SU-DHL-6 (cell line): ENCODE data around the gene GCNT4.

Source experiments
- EZH2phosphoT487 ChIP-seq: fragments of 200-600 bp; sonication (generic), shearing (Covaris generic); conservative IDR thresholded peaks from 2 replicates; pipeline ENCODE4 v1.6.1; 2018; ENCODE audit warnings: mild to moderate bottlenecking, antibody characterized with exemption, low read length, moderate library complexity, mixed read lengths
- TF ChIP-seq, protein P1 (sequence below): fragments of 200-600 bp; sonication (generic); IDR thresholded peaks from one replicate; pipeline ENCODE4 v1.5.1; 2017; ENCODE audit warnings: antibody characterized with exemption, mild to moderate bottlenecking, low read length, moderate library complexity; ENCODE audit not compliant: insufficient read depth, poor library complexity, severe bottlenecking

DNA sequence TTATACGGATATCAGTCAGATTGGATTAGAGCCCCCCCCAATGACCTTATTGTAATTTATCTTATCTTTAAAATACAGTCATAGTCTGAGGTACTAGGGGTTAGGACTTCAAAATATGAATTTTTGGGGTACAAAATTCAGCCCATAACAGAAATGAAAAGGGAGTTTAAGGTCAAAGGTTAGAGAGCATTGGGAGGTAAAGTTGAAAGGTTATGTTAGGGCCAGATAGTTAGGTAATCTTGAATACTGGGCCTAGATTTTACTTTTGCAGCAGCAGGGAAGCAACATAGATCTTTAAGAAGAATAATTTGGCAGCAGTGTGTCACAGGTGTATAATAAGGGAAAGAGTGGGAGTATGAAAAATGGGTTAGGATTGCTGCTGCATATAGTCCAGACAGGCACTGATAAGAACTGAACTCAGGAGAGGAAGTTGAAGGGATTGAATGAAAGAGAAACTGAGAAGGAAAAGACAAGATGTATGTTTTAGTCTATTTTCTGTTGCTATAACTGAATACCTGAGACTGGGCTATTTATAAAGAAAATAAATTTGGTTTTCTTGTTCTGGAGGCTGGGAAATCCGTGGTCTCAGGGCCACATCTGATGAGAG is 10.7 kb upstream of the GCNT4 start:
- TF ChIP-seq, protein P1, sequence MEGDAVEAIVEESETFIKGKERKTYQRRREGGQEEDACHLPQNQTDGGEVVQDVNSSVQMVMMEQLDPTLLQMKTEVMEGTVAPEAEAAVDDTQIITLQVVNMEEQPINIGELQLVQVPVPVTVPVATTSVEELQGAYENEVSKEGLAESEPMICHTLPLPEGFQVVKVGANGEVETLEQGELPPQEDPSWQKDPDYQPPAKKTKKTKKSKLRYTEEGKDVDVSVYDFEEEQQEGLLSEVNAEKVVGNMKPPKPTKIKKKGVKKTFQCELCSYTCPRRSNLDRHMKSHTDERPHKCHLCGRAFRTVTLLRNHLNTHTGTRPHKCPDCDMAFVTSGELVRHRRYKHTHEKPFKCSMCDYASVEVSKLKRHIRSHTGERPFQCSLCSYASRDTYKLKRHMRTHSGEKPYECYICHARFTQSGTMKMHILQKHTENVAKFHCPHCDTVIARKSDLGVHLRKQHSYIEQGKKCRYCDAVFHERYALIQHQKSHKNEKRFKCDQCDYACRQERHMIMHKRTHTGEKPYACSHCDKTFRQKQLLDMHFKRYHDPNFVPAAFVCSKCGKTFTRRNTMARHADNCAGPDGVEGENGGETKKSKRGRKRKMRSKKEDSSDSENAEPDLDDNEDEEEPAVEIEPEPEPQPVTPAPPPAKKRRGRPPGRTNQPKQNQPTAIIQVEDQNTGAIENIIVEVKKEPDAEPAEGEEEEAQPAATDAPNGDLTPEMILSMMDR: no peak
- TF ChIP-seq EZH2phosphoT487: no peak
